ENCODE data around the gene AMER3. TPM values are rescaled to one million over a fixed set of nuclear protein-coding genes. Genes with fewer than 3 reads are reported as not detected.

AMER3 gene
- total and polyA plus RNA-seq, 2 of the 8 experiments (the other 6 are each of a cell fraction or from before 2014, with no cell fraction given) = 0.15 to 0.19 TPM

DNA sequence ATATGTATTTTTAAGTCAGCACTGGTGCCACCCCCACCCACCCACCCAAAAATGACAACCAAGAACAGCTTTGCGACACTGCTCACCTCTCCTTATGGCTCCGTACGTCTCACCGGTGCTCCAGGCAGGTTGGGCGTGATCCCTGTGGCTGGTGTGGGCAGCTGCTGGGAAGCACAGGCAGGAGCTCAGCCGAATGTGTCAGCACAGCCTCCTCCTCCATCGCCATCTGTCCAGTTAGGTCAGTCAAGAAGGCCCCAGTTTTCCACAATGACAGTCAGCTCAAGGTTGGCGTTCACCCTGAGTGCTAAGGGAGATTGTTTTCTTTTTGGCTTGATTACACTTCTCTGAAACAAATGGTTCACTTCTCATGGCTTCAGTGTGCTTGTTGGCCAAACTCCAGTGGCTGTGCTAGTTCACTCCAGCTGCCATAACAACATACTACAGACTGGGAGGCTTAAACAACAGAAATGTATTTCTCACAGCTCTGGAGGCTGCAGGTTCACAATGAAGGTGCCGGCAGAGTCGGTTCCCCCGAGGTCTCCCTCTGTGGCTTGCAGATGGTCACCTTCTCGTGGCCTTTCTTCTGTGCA lies 30.2 kb downstream of the AMER3 start (continued):
- TF ChIP-seq, protein P1, sequence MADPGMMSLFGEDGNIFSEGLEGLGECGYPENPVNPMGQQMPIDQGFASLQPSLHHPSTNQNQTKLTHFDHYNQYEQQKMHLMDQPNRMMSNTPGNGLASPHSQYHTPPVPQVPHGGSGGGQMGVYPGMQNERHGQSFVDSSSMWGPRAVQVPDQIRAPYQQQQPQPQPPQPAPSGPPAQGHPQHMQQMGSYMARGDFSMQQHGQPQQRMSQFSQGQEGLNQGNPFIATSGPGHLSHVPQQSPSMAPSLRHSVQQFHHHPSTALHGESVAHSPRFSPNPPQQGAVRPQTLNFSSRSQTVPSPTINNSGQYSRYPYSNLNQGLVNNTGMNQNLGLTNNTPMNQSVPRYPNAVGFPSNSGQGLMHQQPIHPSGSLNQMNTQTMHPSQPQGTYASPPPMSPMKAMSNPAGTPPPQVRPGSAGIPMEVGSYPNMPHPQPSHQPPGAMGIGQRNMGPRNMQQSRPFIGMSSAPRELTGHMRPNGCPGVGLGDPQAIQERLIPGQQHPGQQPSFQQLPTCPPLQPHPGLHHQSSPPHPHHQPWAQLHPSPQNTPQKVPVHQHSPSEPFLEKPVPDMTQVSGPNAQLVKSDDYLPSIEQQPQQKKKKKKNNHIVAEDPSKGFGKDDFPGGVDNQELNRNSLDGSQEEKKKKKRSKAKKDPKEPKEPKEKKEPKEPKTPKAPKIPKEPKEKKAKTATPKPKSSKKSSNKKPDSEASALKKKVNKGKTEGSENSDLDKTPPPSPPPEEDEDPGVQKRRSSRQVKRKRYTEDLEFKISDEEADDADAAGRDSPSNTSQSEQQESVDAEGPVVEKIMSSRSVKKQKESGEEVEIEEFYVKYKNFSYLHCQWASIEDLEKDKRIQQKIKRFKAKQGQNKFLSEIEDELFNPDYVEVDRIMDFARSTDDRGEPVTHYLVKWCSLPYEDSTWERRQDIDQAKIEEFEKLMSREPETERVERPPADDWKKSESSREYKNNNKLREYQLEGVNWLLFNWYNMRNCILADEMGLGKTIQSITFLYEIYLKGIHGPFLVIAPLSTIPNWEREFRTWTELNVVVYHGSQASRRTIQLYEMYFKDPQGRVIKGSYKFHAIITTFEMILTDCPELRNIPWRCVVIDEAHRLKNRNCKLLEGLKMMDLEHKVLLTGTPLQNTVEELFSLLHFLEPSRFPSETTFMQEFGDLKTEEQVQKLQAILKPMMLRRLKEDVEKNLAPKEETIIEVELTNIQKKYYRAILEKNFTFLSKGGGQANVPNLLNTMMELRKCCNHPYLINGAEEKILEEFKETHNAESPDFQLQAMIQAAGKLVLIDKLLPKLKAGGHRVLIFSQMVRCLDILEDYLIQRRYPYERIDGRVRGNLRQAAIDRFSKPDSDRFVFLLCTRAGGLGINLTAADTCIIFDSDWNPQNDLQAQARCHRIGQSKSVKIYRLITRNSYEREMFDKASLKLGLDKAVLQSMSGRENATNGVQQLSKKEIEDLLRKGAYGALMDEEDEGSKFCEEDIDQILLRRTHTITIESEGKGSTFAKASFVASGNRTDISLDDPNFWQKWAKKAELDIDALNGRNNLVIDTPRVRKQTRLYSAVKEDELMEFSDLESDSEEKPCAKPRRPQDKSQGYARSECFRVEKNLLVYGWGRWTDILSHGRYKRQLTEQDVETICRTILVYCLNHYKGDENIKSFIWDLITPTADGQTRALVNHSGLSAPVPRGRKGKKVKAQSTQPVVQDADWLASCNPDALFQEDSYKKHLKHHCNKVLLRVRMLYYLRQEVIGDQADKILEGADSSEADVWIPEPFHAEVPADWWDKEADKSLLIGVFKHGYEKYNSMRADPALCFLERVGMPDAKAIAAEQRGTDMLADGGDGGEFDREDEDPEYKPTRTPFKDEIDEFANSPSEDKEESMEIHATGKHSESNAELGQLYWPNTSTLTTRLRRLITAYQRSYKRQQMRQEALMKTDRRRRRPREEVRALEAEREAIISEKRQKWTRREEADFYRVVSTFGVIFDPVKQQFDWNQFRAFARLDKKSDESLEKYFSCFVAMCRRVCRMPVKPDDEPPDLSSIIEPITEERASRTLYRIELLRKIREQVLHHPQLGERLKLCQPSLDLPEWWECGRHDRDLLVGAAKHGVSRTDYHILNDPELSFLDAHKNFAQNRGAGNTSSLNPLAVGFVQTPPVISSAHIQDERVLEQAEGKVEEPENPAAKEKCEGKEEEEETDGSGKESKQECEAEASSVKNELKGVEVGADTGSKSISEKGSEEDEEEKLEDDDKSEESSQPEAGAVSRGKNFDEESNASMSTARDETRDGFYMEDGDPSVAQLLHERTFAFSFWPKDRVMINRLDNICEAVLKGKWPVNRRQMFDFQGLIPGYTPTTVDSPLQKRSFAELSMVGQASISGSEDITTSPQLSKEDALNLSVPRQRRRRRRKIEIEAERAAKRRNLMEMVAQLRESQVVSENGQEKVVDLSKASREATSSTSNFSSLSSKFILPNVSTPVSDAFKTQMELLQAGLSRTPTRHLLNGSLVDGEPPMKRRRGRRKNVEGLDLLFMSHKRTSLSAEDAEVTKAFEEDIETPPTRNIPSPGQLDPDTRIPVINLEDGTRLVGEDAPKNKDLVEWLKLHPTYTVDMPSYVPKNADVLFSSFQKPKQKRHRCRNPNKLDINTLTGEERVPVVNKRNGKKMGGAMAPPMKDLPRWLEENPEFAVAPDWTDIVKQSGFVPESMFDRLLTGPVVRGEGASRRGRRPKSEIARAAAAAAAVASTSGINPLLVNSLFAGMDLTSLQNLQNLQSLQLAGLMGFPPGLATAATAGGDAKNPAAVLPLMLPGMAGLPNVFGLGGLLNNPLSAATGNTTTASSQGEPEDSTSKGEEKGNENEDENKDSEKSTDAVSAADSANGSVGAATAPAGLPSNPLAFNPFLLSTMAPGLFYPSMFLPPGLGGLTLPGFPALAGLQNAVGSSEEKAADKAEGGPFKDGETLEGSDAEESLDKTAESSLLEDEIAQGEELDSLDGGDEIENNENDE (IDR thresholded peaks at IDR 0.05; ENCODE audit: insufficient replicate concordance, low read length) = no peak
- TF ChIP-seq MAX (IDR thresholded peaks at IDR 0.05) (no peak), CHD2 (IDR thresholded peaks at IDR 0.05; ENCODE audit: low read length) (no peak), POLR2A (IDR thresholded peaks at IDR 0.05; ENCODE audit: control extremely low read depth in 1 of 2, low read depth in 2 of 2, low read length in 2 of 2) (no peak), PHF8 (conservative IDR thresholded peaks at IDR 0.05; ENCODE audit: low read depth, low read length) (no peak), SRF (IDR thresholded peaks at IDR 0.05; ENCODE audit: low read depth, low read length) (no peak), CHD1 (IDR thresholded peaks at IDR 0.05; ENCODE audit: low read depth, low read length) (no peak), RNF2 (IDR thresholded peaks at IDR 0.05; ENCODE audit: borderline replicate concordance, low read depth, low read length, missing control alignments, poor library complexity, severe bottlenecking) (no peak), POU5F1 (IDR thresholded peaks at IDR 0.05; ENCODE audit: low read depth, low read length) (no peak), TAF1 (IDR thresholded peaks at IDR 0.05; ENCODE audit: low read depth, low read length) (no peak)

Data from H1 (cell line).